ENCODE data around the gene LENG1.

DNA sequence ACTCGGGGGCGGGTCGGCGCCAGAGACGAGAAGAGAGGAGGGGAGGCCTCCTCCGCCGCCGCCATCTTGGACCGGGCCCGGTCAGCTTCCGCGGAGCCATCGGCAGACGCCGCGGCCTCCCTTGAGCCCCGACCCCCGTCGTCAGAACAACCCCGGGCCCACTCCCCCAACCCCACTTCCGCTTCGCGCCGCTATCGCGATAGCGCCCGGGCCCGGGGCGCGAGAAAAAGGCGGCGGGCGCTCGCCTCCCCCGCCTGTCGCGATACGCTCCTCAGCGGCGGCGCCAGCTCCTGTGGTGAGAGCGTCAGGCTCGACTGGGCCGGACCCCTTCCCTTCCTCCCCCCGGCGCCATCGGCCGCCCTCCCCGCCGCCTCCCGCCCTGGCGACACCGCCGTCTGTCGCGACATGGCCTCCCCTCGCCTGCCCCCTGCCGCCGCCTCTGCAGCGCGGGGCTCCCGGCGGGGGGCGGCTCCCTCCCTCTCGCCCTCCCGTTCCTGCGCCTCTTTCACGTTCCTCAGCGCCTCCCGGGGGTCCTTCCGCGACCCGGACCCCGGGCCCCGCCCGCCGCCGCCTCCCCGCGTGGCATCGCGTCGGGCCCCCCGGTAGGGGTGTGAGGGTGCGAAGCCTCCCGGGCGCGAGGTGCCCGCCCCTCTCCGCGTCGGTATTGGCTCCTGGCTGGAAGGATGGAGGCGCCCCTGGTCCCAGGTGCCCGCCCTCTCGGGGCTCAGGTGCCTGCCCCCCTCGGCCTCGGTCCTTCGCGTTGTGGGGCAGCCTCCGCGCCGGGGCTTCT is 21.6 kb downstream of the LENG1 start, which contains the start of gene CNOT3:
- TF ChIP-seq EZH2 (IDR thresholded peaks at IDR 0.05; ENCODE audit: borderline replicate concordance, insufficient read depth, low read length, poor library complexity, severe bottlenecking): no peak
- TF ChIP-seq CTCF (IDR thresholded peaks at IDR 0.05; ENCODE audit: poor library complexity, severe bottlenecking): peak; percentile 20

Measured in neural cell (in vitro differentiated cells).